Measurements from ENCODE around the gene SYP.
"Not testable (repeated sequence)": the region's sequence is repeated elsewhere in the genome, so short reads cannot be mapped to it uniquely, and the experiment has no call there.

SYP gene

GRCh38 chrX:49155243-49155899, 44.6 kb downstream of the SYP start:
- FAIRE-seq (peak; percentile 56), DNase-seq (ENCODE audit: insufficient read length, low spot score) (no peak)
- no peak for TF ChIP-seq TAF1 (IDR thresholded peaks at IDR 0.05; ENCODE audit: low read depth, low read length)

GRCh38 chrX:49153467-49153866, 46.5 kb downstream of the SYP start:
- no peak for FAIRE-seq
- DNase-seq (ENCODE audit: insufficient read length, low spot score): no peak
- TF ChIP-seq SPI1 (IDR thresholded peaks at IDR 0.05; ENCODE audit: low read depth, low read length) (no peak), PAX5 (IDR thresholded peaks at IDR 0.05; ENCODE audit: insufficient read depth, low read length, severe bottlenecking) (no peak), POLR2A (IDR thresholded peaks at IDR 0.05; ENCODE audit: low read depth, low read length) (no peak), TAF1 (IDR thresholded peaks at IDR 0.05; ENCODE audit: low read depth, low read length) (no peak), POLR2AphosphoS5 (IDR thresholded peaks at IDR 0.05; ENCODE audit: low read depth, low read length) (no peak), POU2F2 (IDR thresholded peaks at IDR 0.05; ENCODE audit: low read depth, low read length) (no peak)

GRCh38 chrX:49149291-49149690, 50.7 kb downstream of the SYP start:
- DNase-seq (ENCODE audit: insufficient read length, low spot score); FAIRE-seq: not testable (repeated sequence)

GRCh38 chrX:49148390-49149100, 51.4 kb downstream of the SYP start:
- not testable (repeated sequence) for FAIRE-seq; DNase-seq (ENCODE audit: insufficient read length, low spot score)

- TF ChIP-seq TAF1 (IDR thresholded peaks at IDR 0.05; ENCODE audit: low read depth, low read length) (no peak), POU2F2 (IDR thresholded peaks at IDR 0.05; ENCODE audit: low read depth, low read length) (no peak), PAX5 (IDR thresholded peaks at IDR 0.05; ENCODE audit: insufficient read depth, low read length, severe bottlenecking) (no peak), SPI1 (IDR thresholded peaks at IDR 0.05; ENCODE audit: low read depth, low read length) (no peak), POLR2AphosphoS5 (IDR thresholded peaks at IDR 0.05; ENCODE audit: low read depth, low read length) (no peak), POLR2A (IDR thresholded peaks at IDR 0.05; ENCODE audit: low read depth, low read length) (no peak)
- FAIRE-seq (no peak), DNase-seq (ENCODE audit: insufficient read length, low spot score) (no peak)
Measured at GRCh38 chrX:49147936-49148335, 52.1 kb downstream of the SYP start.

- TF ChIP-seq POU2F2 (IDR thresholded peaks at IDR 0.05; ENCODE audit: low read depth, low read length): no peak
- no peak for TF ChIP-seq POLR2A (IDR thresholded peaks at IDR 0.05; ENCODE audit: low read depth, low read length)
- TF ChIP-seq TAF1 (IDR thresholded peaks at IDR 0.05; ENCODE audit: low read depth, low read length): no peak
- TF ChIP-seq POLR2AphosphoS5 (IDR thresholded peaks at IDR 0.05; ENCODE audit: low read depth, low read length): no peak
- TF ChIP-seq SPI1 (IDR thresholded peaks at IDR 0.05; ENCODE audit: low read depth, low read length): no peak
- TF ChIP-seq PAX5 (IDR thresholded peaks at IDR 0.05; ENCODE audit: insufficient read depth, low read length, severe bottlenecking): no peak
- no peak for FAIRE-seq
Measured at GRCh38 chrX:49147282-49147681, 52.7 kb downstream of the SYP start.

GRCh38 chrX:49143154-49143553, 56.8 kb downstream of the SYP start:
- DNase-seq (ENCODE audit: insufficient read length, low spot score); FAIRE-seq: not testable (repeated sequence)

More at GRCh38 chrX:49147282-49147681, 52.7 kb downstream of the SYP start:
- DNase-seq (ENCODE audit: insufficient read length, low spot score): no peak

GRCh38 chrX:49142264-49142663, 57.7 kb downstream of the SYP start:
- FAIRE-seq; DNase-seq (ENCODE audit: insufficient read length, low spot score): not testable (repeated sequence)

GRCh38 chrX:49139713-49140112, 60.3 kb downstream of the SYP start:
- FAIRE-seq: no peak
- TF ChIP-seq POLR2A (IDR thresholded peaks at IDR 0.05; ENCODE audit: low read depth, low read length) (no peak), SPI1 (IDR thresholded peaks at IDR 0.05; ENCODE audit: low read depth, low read length) (no peak), POLR2AphosphoS5 (IDR thresholded peaks at IDR 0.05; ENCODE audit: low read depth, low read length) (no peak), POU2F2 (IDR thresholded peaks at IDR 0.05; ENCODE audit: low read depth, low read length) (no peak)
- DNase-seq (ENCODE audit: insufficient read length, low spot score): no peak
